GM12878 (cell line): ENCODE data around the gene MR1.

Experiments
- CBFB ChIP-seq: IDR thresholded peaks from 2 replicates; pipeline ENCODE4 v1.6.1; 2016; ENCODE audit warnings: antibody characterized with exemption, low read depth
- EGR1 ChIP-seq, 2 experiments: IDR thresholded peaks; 1 replicate in 1 of 2; 2 replicates in 1 of 2; pipeline ENCODE4 v1.6.1; 2011 to 2012; ENCODE audit warnings: low read depth in 2 of 2, low read length in 2 of 2, borderline replicate concordance in 1 of 2, mild to moderate bottlenecking in 1 of 2, moderate library complexity in 1 of 2
- MAX ChIP-seq: IDR thresholded peaks from 2 replicates; pipeline ENCODE4 v1.6.1; 2012; ENCODE audit warnings: low read depth, low read length, improper control_type of control experiment
- POLR2A ChIP-seq: IDR thresholded peaks from 2 replicates; pipeline ENCODE4 v1.6.1; 2011; ENCODE audit warnings: low read depth, mild to moderate bottlenecking, low read length
- POLR2AphosphoS5 ChIP-seq: IDR thresholded peaks from 2 replicates; pipeline ENCODE4 v1.6.1; 2011; ENCODE audit warnings: mild to moderate bottlenecking, low read length, inconsistent platforms
- ZBED1 ChIP-seq: IDR thresholded peaks from 2 replicates; pipeline ENCODE4 v1.6.1; 2016; ENCODE audit warnings: borderline replicate concordance
- ZBTB33 ChIP-seq: fragments of 450-650 bp; IDR thresholded peaks from 2 replicates; pipeline ENCODE4 v1.6.1; 2017; ENCODE audit warnings: mild to moderate bottlenecking
- ZSCAN29 ChIP-seq: fragments of 450-650 bp; IDR thresholded peaks from 2 replicates; pipeline ENCODE4 v1.6.1; 2017; ENCODE audit warnings: mild to moderate bottlenecking, moderate library complexity

GRCh38 chr1:181033128-181033798, 520 bp upstream of the MR1 start:
- TF ChIP-seq POLR2AphosphoS5: no peak; the same call in 1 of the 2 replicates
- no peak for TF ChIP-seq EGR1 (IDR thresholded peaks at IDR 0.05; ENCODE audit: borderline replicate concordance in 1 of 2, low read depth in 2 of 2, low read length in 2 of 2)
- no peak for TF ChIP-seq MAX
- no peak for TF ChIP-seq ZSCAN29
- TF ChIP-seq CBFB: no peak
- peak; percentile 56 for TF ChIP-seq POLR2A
- TF ChIP-seq ZBED1: no peak
- TF ChIP-seq ZBTB33: no peak
